DOHH2 (cell line): ENCODE data around the gene STRN.
"Not testable (repeated sequence)": the region's sequence is repeated elsewhere in the genome, so short reads cannot be mapped to it uniquely, and the experiment has no call there.

Experiments
- CTCF ChIP-seq: fragments of 200-600 bp; sonication (generic); IDR thresholded peaks from one replicate; pipeline ENCODE4 v1.5.1; 2014; ENCODE audit warnings: antibody characterized with exemption, mild to moderate bottlenecking, low read depth, low read length; ENCODE audit not compliant: poor library complexity, severe bottlenecking
- EZH2phosphoT487 ChIP-seq: fragments of 200-600 bp; sonication (generic); IDR thresholded peaks from 2 replicates; pipeline ENCODE4 v1.6.1; 2017; ENCODE audit warnings: borderline replicate concordance, mild to moderate bottlenecking, antibody characterized with exemption, low read length, moderate library complexity, mixed read lengths

- not testable (repeated sequence) for TF ChIP-seq CTCF, EZH2phosphoT487
Measured at GRCh38 chr2:36922629-36923028, 43.7 kb downstream of the STRN start.
